ENCODE measurements around the gene JAML.

JAML gene

DNA sequence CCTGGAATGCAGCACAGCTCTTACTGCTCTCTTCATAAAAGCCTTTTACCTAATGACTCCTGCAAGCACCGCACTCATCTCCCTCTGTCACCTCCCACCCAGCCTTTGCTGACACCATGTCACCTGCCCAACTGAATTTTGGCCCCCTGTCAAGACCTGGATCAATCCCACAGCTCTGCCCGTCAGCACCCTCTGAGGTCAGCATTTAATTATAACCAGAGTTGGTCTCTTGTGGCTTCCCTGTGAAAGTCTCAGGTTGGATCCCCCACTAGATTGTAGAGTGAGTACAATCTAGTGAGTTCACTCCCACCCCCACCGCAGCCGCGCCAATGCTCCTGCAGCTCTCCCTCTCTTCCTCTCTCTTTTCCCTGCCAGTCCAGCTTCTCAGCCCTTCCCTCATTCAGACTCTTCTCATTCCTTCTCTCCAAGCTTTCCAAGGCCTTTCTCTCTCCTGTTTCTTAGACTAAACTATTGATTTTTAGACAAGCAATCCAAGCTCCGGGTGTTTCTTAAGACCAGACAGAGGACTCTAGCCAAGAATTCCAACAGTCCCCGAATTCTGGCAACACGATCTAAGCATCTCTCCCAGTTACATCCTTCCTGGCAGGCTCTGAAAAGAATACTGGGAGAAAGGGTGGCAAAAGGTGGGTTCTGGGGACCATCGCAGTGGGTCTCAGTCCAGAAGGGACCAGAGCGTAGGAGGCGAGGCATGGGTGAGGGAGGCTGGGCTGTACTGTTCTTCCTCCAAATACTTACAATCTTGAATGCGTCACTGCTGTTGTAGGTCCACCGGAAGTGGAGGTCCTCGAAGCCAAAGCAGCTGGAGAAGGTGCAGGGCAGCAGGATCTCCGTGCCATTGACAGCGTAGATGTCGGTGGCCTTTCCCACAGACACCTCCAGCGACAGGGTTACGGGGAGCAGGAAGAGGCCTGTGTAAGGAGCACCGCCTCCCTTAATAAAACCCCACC is 80.2 kb downstream of the JAML start:
- DNase-seq: no peak

Data from NCI-H526 (cell line).